CD4-positive, alpha-beta T cell (primary cell): ENCODE results near the gene PHKB. TPM values are rescaled to one million over a fixed set of nuclear protein-coding genes. Genes with fewer than 3 reads are reported as not detected.

ENCODE experiments used
- ATAC-seq: fragments of 200-7000 bp; cut with Tn5 transposase; one replicate; pipeline ENCODE4 v1.10.0; 2022; ENCODE audit warnings: mild to moderate bottlenecking; ENCODE audit not compliant: poor library complexity
- CTCF ChIA-PET: fragments of 350-600 bp; sonication (Branson Sonifier 250); formaldehyde crosslinking; loops from one replicate; lab custom pipeline; 2021; ENCODE audit warnings: antibody characterized with exemption, inconsistent platforms; lab: Charles Lee
- POLR2A ChIA-PET: fragments of 350-600 bp; sonication (Branson Sonifier 250); formaldehyde crosslinking; loops from one replicate; lab custom pipeline; 2021; ENCODE audit warnings: antibody characterized with exemption, inconsistent platforms; lab: Charles Lee
- DNase-seq, 14 experiments: peaks; one replicate each; pipeline ENCODE4 v3.0.0-alpha.2; 2013 to 2020; ENCODE audit warnings: mixed read lengths in 2 of 14
- H3K27ac ChIP-seq, 2 donors: one replicate each; pipeline versions ENCODE4 v1.5.1 to v1.7.0; 2013; ENCODE audit warnings: low read length in 2 of 2, low read depth in 1 of 2, mild to moderate bottlenecking in 1 of 2
- H3K27me3 ChIP-seq, 2 experiments: 1 replicate in 1 of 2; 2 replicates in 1 of 2; pipeline versions ENCODE4 v1.6.1 to v1.7.0; 2013; ENCODE audit warnings: low read length in 2 of 2, control low read depth in 1 of 2, mild to moderate bottlenecking in 1 of 2, moderate library complexity in 1 of 2; ENCODE audit not compliant: insufficient read depth in 2 of 2, control insufficient read depth in 1 of 2
- H3K36me3 ChIP-seq: one replicate; pipeline ENCODE4 v1.6.1; 2013; ENCODE audit warnings: low read length, control low read depth; ENCODE audit not compliant: insufficient read depth
- H3K4me1 ChIP-seq: one replicate; pipeline ENCODE4 v1.6.1; 2013; ENCODE audit warnings: low read length, control low read depth; ENCODE audit not compliant: insufficient read depth
- H3K4me3 ChIP-seq: one replicate; pipeline ENCODE4 v1.5.1; 2013; ENCODE audit warnings: mild to moderate bottlenecking, low read length, moderate library complexity
- H3K9me3 ChIP-seq, 2 experiments: 1 replicate in 1 of 2; 2 replicates in 1 of 2; pipeline versions ENCODE4 v1.6.1 to v1.7.0; 2013; ENCODE audit warnings: low read length in 2 of 2, mild to moderate bottlenecking in 2 of 2, control low read depth in 1 of 2, moderate library complexity in 1 of 2; ENCODE audit not compliant: control insufficient read depth in 1 of 2, insufficient read depth in 1 of 2
- H3K27ac Mint-ChIP-seq: one replicate; pipeline ENCODE4 v1.8.0; 2020; ENCODE audit warnings: mixed read lengths
- H3K27me3 Mint-ChIP-seq: one replicate; pipeline ENCODE4 v1.8.0; 2021; ENCODE audit warnings: mixed read lengths
- H3K36me3 Mint-ChIP-seq: one replicate; pipeline ENCODE4 v1.8.0; 2021; ENCODE audit warnings: low read depth, mixed read lengths
- H3K4me1 Mint-ChIP-seq: one replicate; pipeline ENCODE4 v1.8.0; 2021; ENCODE audit warnings: low read depth, mixed read lengths
- H3K4me3 Mint-ChIP-seq: one replicate; pipeline ENCODE4 v1.8.0; 2020; ENCODE audit warnings: mild to moderate bottlenecking, mixed read lengths
- H3K9me3 Mint-ChIP-seq: one replicate; pipeline ENCODE4 v1.8.0; 2020; ENCODE audit warnings: mixed read lengths
- intact Hi-C, 2 experiments: fragments of 100-400 bp; cut with DNase I in 1 of 2; cut with micrococcal nuclease in 1 of 2; formaldehyde crosslinking; loops; one replicate each; pipeline versions ENCODE4 v1.15.1 to v1.9.0; 2023 to 2025; cut with DNase I, micrococcal nuclease
- total RNA-seq, 174 experiments: library from RNA in 2 of 174; stranded (reverse) in 2 of 174; gene quantifications; one replicate each; pipeline ENCODE4 v1.2.3 and lab custom pipeline; 2021 to 2026
- TF ChIP-seq, protein P1 (sequence below): fragments of 200-600 bp; IDR thresholded peaks from one replicate; pipeline ENCODE4 v1.8.0; 2022; ENCODE audit warnings: antibody characterized with exemption, mild to moderate bottlenecking

PHKB gene
- total RNA-seq, 2 experiments from 2014 or later, result 28.8 to 31.3 TPM

DNA sequence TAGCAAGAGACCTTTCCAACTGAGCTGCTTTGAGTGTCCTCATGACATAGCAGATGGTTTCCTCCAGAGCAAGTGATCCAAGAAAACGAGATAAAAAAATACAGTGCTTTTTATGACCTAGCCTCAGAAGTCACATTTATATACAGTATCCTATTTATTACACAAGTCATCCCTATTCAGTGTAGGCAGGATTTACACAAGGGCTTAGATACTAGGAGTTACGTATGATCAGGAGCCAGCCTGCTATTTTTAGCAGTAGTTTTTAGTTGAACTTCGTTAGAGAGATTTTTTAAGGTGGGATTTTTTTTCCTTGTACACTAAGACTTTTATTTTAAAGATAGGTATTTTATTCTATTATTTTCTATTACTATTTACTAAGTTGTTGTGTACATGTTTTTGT is 58.4 kb downstream of the PHKB start:
- Histone ChIP-seq H3K4me3 (no peak overlapping the region), H3K27ac (no peak overlapping the region), H3K4me1 (no peaks in the 10 kb centered on the region), H3K9me3 (no peaks in the 10 kb centered on the region), H3K27me3 (no peaks in the 10 kb centered on the region), H3K36me3 (peaks cover 24% of the 10 kb centered on the region)
- DNase-seq (no peak), ATAC-seq (no peak)
- POLR2A ChIA-PET, result no interaction called here
- Mint-ChIP-seq H3K36me3 (peaks cover 95% of the 10 kb centered on the region), H3K4me3 (no peak overlapping the region), H3K27ac (no peak overlapping the region), H3K9me3 (no peaks in the 10 kb centered on the region), H3K4me1 (peaks cover 11% of the 10 kb centered on the region), H3K27me3 (no peaks in the 10 kb centered on the region)
- CTCF ChIA-PET, result no interaction called here
- TF ChIP-seq, protein P1, sequence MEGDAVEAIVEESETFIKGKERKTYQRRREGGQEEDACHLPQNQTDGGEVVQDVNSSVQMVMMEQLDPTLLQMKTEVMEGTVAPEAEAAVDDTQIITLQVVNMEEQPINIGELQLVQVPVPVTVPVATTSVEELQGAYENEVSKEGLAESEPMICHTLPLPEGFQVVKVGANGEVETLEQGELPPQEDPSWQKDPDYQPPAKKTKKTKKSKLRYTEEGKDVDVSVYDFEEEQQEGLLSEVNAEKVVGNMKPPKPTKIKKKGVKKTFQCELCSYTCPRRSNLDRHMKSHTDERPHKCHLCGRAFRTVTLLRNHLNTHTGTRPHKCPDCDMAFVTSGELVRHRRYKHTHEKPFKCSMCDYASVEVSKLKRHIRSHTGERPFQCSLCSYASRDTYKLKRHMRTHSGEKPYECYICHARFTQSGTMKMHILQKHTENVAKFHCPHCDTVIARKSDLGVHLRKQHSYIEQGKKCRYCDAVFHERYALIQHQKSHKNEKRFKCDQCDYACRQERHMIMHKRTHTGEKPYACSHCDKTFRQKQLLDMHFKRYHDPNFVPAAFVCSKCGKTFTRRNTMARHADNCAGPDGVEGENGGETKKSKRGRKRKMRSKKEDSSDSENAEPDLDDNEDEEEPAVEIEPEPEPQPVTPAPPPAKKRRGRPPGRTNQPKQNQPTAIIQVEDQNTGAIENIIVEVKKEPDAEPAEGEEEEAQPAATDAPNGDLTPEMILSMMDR, result no peak
- intact Hi-C loops, result no loop called here

DNA sequence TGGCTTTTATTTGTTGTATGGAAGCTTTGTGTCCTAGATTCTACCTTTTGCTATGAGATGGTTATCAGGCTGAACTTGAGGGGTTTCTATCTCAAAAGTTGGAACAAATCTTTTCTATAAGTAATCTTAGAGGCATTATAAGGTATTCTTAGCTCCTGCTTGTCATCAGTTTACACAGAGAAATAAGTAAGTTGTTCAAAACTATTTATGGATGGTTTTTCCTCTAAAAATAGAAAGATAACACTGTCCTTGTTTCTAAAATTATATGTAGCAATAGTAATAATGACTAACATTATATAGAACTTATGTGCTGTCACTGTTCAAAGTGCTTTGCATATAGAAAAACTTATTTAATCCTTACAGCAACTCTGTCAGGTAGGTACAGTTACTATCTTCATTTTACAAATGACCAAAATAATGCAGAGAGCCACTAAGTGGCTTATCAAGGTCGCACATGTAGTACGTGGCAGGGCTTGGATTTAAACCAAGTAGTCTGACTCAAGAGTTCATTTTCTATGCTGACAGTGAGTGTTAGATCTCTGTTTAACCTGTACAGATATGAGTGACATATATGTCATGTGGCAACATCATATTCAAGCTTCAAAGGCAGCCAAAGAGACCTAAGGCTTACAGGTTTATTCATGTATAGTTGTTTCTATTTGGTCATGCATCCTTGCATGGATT is 59.0 kb downstream of the PHKB start:
- H3K4me3 ChIP-seq, result no peak overlapping the region
- no peaks in the 10 kb centered on the region for H3K27me3 ChIP-seq
- intact Hi-C loops, result no loop called here
- no peak overlapping the region for H3K27ac ChIP-seq
- no peaks in the 10 kb centered on the region for H3K9me3 ChIP-seq
- ATAC-seq (no peak), DNase-seq (no peak)
- POLR2A ChIA-PET, result interaction anchor here (0.6 kb wide), 1 partner anchor 14 kb away, joined by 3 read pairs; no protein-coding TSS in a partner anchor
- no peaks in the 10 kb centered on the region for H3K9me3 Mint-ChIP-seq
- no peaks in the 10 kb centered on the region for H3K4me1 ChIP-seq
- no peak overlapping the region for H3K4me3 Mint-ChIP-seq
- peaks cover 91% of the 10 kb centered on the region for H3K36me3 Mint-ChIP-seq
- H3K27me3 Mint-ChIP-seq, result no peaks in the 10 kb centered on the region
- no peak overlapping the region for H3K27ac Mint-ChIP-seq
- peaks cover 11% of the 10 kb centered on the region for H3K4me1 Mint-ChIP-seq
- CTCF ChIA-PET, result no interaction called here
- TF ChIP-seq, protein P1, result no peak
- H3K36me3 ChIP-seq, result peaks cover 23% of the 10 kb centered on the region

DNA sequence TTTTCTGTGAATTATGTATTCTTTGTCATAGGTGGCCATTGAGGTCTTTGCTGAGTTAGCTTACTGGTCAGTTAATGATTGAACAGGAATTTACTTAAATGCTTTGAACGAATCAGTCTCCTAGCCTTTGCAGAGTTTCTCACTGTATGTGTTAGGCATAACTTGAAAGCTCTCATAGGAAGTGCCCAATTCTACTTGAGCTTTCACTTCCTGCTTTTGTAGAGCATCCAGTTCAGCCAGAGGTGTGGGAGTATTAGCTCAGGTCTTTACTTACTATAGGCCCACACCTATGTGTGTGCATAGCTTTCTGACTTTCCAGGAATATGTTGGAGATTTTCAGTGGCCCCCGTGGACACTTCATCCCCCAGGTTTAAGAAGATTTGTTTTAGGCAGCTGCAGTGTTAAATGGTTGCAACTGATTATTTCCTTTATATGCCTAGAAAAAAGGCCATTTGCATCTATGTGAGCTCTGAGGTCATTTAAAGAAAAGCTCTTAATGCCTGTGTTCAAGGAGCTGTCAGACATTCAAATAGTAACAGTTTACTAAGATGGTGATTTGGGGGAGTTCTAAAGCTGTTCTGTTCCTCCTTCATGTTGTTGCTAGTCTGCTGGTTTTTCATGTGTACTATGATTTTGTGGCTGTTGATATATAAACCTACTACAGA is 62.3 kb downstream of the PHKB start:
- ATAC-seq (no peak), DNase-seq (peak in 2 of 14 experiments; percentile 7 to 23)
- intact Hi-C loops, result no loop called here
- Histone ChIP-seq H3K4me3 (no peak overlapping the region), H3K27me3 (no peaks in the 10 kb centered on the region), H3K36me3 (peaks cover 4% of the 10 kb centered on the region), H3K9me3 (no peaks in the 10 kb centered on the region), H3K4me1 (no peaks in the 10 kb centered on the region), H3K27ac (no peak overlapping the region)
- Mint-ChIP-seq H3K4me1 (peaks cover 11% of the 10 kb centered on the region), H3K36me3 (peaks cover 92% of the 10 kb centered on the region), H3K9me3 (no peaks in the 10 kb centered on the region), H3K27ac (no peak overlapping the region), H3K27me3 (no peaks in the 10 kb centered on the region), H3K4me3 (no peak overlapping the region)
- CTCF ChIA-PET, result no interaction called here
- TF ChIP-seq, protein P1, result no peak
- POLR2A ChIA-PET, result no interaction called here
